HEK293T (cell line): Measurements from ENCODE around the gene PBX1.

Experiments
- ARNT ChIP-seq: fragments of 450-650 bp; IDR thresholded peaks from 2 replicates; pipeline ENCODE4 v1.6.1; 2017; ENCODE audit warnings: mild to moderate bottlenecking
- BHLHE40 ChIP-seq: fragments of 450-650 bp; IDR thresholded peaks from 2 replicates; pipeline ENCODE4 v1.6.1; 2016; ENCODE audit warnings: mild to moderate bottlenecking, moderate library complexity, borderline replicate concordance
- CTBP1 ChIP-seq: fragments of 450-650 bp; IDR thresholded peaks from 2 replicates; pipeline ENCODE4 v1.6.1; 2016; ENCODE audit warnings: borderline replicate concordance
- FOXA1 ChIP-seq: fragments of 450-650 bp; IDR thresholded peaks from 2 replicates; pipeline ENCODE4 v1.6.1; 2016; ENCODE audit warnings: mild to moderate bottlenecking
- HDGF ChIP-seq: fragments of 450-650 bp; IDR thresholded peaks from 2 replicates; pipeline ENCODE4 v1.6.1; 2017; ENCODE audit warnings: antibody characterized with exemption, borderline replicate concordance
- NFRKB ChIP-seq: fragments of 450-650 bp; IDR thresholded peaks from 2 replicates; pipeline ENCODE4 v1.6.1; 2016; ENCODE audit warnings: mild to moderate bottlenecking, moderate library complexity
- TARDBP ChIP-seq: fragments of 450-650 bp; IDR thresholded peaks from 2 replicates; pipeline ENCODE4 v1.6.1; 2016
- ZNF384 ChIP-seq: fragments of 450-650 bp; IDR thresholded peaks from 2 replicates; pipeline ENCODE4 v1.6.1; 2016

DNA sequence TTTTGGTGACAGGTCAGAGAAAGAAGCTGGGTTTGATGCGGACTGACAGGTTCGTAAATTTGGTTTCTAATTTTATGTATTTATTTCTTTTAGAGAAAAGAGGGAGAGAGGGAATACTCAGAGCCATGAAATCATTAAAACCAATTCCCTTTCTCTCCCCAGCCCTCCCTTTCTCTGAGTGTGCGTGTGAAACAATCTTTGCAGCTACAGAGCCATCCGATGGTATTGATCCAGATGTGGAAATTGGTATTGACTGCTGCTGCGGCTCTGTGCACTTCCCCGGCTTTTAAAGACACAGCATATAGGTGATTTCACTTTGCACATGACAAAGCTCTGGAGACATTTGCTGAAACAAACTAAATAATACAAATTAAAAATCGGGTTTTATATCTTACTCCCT is 42.4 kb upstream of the PBX1 start:
- no peak for TF ChIP-seq FOXA1
- TF ChIP-seq TARDBP, result no peak
- no peak for TF ChIP-seq NFRKB
- TF ChIP-seq BHLHE40, result no peak
- TF ChIP-seq ZNF384, result no peak
- TF ChIP-seq CTBP1, result no peak
- TF ChIP-seq ARNT, result no peak
- no peak for TF ChIP-seq HDGF
